ENCODE results near the gene GIGYF1. TPM values are rescaled to one million over a fixed set of nuclear protein-coding genes. Genes with fewer than 3 reads are reported as not detected.

GIGYF1 gene
- polyA plus RNA-seq, 6 donors from 2014 or later: 0.69 to 2.9 (median 1.2) TPM

DNA sequence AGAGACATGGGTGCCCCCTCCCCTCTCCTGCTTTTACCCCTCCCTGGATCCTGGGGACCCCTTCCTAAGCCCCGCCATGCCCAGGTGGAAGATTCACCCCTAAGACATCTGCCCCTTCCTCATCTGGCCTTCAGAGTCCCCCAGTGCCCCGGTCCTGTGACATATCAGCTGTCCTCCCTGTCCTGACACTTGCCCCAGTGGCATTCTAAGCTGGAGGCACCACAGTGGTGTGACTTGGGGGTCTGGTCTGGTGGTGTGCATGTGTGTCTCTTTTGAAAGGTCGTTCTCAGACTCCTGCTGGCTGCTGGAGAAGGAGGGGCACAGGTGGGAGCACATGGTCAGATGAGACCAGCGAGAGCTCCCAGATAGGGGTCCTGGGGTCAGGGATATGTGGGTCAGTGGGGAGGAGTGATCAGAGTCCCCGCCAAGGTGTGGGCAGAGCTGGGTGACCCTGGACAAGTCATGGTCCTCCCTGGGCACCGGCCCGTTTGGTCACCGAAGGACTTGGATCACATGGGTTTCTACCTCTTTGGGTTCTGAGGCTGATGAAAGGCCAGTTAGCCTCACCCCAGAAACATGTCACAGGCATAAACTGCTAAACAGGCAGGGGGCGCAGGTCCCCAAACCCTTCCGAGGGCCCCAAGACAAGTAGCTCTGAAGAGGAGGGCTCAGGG, 52.1 kb downstream of the GIGYF1 start:
- ATAC-seq (ENCODE audit: low read depth in 2 of 2) (no peak), DNase-seq (no peak)
- H3K9me3 Mint-ChIP-seq: no peaks in the 10 kb centered on the region
- H3K4me1 Mint-ChIP-seq: peaks cover 5 to 13% (median 10%) of the 10 kb centered on the region in 3 donors
- peaks cover 0 to 39% (median 25%) of the 10 kb centered on the region in 3 donors for H3K27me3 Mint-ChIP-seq
- H3K27ac Mint-ChIP-seq: peak overlapping the region in 1 of 6 donors; percentile 21
- H3K4me3 Mint-ChIP-seq: no peak overlapping the region
- H3K36me3 Mint-ChIP-seq: no peaks in the 10 kb centered on the region

DNA sequence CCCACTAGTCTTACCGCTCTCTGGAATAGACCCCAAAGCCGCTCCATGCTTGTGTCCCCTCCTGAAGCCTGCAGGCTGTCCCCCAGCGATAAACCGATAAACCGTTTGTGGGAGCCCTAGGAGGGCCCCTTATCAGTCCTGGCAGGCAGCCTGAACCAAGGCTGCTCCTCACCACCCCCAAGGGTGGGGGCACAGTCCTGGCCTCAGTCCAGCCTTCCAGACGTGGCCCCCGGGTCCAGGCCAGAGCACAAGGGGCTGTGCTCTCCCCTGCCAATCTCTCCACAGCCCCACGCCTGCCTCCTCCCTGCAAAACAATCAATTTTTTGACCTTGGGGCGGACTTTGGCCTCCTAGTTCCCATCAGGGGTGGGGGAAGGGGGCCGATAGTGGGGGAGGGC, 52.6 kb downstream of the GIGYF1 start, which contains the start of gene TFR2:
TSS of gene TFR2 (minus strand) at position 90 of the 397 bp plus-strand sequence. CDS start at position 47, 43 bp downstream.
- Mint-ChIP-seq H3K9me3 (no peaks in the 10 kb centered on the region), H3K27me3 (peaks cover 0 to 34% (median 23%) of the 10 kb centered on the region in 3 donors), H3K36me3 (no peaks in the 10 kb centered on the region), H3K4me1 (peaks cover 5 to 13% (median 10%) of the 10 kb centered on the region in 3 donors), H3K4me3 (no peak within 1 kb of the TSS), H3K27ac (peak within 1 kb of the TSS in 1 of 6 donors; percentile 21)
- DNase-seq (no peak), ATAC-seq (ENCODE audit: low read depth in 2 of 2) (no peak)

DNA sequence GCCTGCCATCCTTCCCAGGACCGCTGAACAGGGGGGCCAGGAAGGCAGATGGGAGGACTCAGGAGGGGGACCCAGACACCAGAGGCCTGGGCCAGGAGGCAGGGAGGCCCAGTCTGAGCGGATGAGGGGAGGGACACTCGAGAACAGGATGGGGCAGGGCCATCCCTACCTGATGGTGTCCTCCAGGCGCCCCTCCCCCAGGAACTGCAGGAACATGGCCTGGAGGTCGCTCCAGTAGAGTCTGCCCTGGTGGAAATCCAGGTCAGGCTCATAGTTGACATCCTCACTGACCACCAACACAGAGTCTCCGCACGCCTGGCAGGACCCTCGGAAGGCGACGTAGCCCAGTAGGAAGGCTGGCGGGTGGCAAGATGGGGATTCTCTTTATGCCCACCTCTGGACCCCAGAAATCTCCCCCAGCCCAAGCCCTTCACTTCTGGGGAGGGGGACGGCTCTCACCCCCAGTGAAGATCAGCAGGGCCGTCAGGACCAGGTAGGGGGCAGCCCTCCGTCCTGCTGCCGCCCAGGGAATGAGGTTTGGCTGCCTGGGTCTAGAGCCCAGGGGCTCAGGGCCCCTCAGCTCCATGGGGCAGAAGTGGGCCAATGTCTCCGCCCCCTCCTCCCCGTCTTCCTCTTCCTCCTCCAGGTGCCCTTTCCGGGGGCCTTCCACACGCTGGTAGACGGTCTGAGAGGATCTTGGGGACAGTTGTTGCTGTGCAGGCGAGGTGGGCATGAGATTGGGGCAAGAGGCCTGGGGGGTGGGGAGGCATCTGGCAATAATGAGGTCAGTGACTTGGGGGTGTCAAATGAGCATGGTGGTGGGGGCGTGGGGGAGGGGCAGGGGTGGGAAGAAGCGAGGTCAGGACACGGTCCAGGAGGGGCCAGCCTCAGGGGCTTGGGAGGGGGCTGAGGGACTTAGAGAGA, 53.3 kb downstream of the GIGYF1 start:
- H3K27ac Mint-ChIP-seq: no peak overlapping the region
- no peak for ATAC-seq (ENCODE audit: low read depth in 2 of 2)
- no peaks in the 10 kb centered on the region for H3K36me3 Mint-ChIP-seq
- H3K9me3 Mint-ChIP-seq: no peaks in the 10 kb centered on the region
- no peak overlapping the region for H3K4me3 Mint-ChIP-seq
- peaks cover 0 to 27% (median 17%) of the 10 kb centered on the region in 3 donors for H3K27me3 Mint-ChIP-seq
- DNase-seq: no peak
- peaks cover 5 to 13% (median 10%) of the 10 kb centered on the region in 3 donors for H3K4me1 Mint-ChIP-seq

DNA sequence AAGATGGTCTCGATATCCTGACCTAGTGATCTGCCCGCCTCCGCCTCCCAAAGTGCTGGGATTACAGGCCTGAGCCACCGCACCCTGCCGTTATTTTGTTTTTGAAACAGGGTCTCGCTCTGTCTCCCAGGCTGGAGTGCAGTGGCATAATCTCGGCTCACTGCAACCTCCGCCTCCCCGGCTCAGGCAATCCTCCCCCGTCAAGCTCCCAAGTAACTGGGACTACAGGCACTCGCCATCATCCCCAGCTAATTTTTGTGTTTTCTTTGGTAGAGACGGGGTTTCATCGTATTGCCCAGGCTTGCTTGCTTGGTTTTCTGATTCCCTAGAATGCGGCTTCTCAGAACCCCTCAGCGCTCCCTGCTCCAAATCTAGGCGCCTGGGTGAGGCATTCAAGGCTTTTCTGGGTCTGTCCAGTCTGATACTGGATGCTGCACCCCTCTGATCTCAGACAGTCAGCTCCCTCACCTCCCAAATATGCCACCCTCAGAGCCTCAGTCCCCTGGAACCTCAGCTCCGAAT, 54.0 kb downstream of the GIGYF1 start:
- DNase-seq (no peak), ATAC-seq (ENCODE audit: low read depth in 2 of 2) (no peak)
- H3K4me1 Mint-ChIP-seq: peaks cover 5 to 13% (median 10%) of the 10 kb centered on the region in 3 donors
- H3K4me3 Mint-ChIP-seq: no peak overlapping the region
- H3K27ac Mint-ChIP-seq: no peak overlapping the region
- no peaks in the 10 kb centered on the region for H3K36me3 Mint-ChIP-seq
- H3K27me3 Mint-ChIP-seq: peaks cover 0 to 20% (median 9%) of the 10 kb centered on the region in 3 donors
- H3K9me3 Mint-ChIP-seq: no peaks in the 10 kb centered on the region

DNA sequence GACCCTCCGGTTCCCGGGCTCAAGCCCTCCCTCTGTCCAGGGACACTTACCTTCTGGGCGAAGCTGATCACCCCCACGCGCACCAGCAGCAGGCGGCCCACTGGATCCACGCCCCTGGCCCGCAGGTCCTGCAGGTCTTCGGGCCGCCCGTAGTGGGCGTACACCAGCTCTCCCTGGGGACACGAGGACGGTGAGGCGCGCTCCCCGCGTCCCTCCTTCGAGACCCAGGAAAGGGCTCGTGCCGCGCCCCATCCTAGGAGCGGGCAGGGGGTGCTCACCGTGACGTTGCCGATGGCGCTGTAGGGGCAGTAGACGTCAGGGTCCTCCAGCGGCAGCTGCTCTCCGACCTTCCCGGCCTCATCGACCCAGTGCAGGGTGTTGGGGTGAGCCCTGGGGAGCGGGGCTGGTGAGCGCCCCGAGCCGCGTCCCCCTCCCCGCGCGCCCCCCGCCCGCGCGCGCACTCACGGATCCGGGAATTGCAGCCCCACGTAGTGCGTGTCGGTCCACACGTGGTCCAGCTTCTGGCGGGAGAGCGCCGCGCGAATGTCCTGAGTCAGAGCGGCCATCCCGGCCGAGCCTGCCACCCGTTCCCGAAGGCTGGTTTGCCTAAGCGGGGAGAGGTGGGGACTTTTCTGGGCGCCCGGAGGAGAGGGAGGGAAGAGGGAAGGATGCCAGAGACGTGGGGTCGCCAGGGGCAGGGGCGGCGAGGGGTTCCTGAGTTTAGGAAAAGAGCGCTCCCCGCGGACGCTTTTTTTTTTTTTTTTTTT, 60.9 kb downstream of the GIGYF1 start:
- H3K4me1 Mint-ChIP-seq: peaks cover 14 to 28% (median 21%) of the 10 kb centered on the region in 3 donors
- no peaks in the 10 kb centered on the region for H3K9me3 Mint-ChIP-seq
- DNase-seq (peak; percentile 42), ATAC-seq (ENCODE audit: low read depth in 2 of 2) (peak; percentile 61 to 66)
- H3K27ac Mint-ChIP-seq: peak overlapping the region in 4 of 6 donors; percentile 26 to 90 (median 86)
- no peaks in the 10 kb centered on the region for H3K36me3 Mint-ChIP-seq
- no peaks in the 10 kb centered on the region for H3K27me3 Mint-ChIP-seq
- peak overlapping the region; percentile 72 to 94 (median 88) for H3K4me3 Mint-ChIP-seq

DNA sequence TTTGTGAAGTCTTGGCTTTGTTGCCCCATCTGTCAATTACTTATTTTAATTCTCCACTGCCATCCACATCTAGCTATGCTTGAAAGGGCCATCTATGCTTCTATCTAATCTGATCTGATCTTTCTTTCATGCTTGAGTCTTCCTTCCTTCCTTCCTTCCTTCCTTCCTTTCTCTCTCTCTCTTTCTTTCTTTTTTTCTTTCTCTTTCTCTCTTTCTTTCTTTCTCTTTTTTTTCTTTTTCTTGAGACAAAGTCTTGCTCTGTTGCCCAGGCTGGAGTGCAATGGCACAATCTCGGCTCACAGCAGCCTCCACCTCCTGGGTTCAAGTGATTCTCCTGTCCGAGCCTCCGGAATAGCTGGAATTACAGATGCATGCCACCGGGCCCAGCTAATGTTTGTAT, 64.0 kb downstream of the GIGYF1 start:
- Mint-ChIP-seq H3K4me1 (peaks cover 21 to 36% (median 33%) of the 10 kb centered on the region in 3 donors), H3K9me3 (no peaks in the 10 kb centered on the region), H3K36me3 (no peaks in the 10 kb centered on the region), H3K4me3 (peak overlapping the region in 1 of 8 donors; percentile 15), H3K27ac (peak overlapping the region in 2 of 6 donors; percentile 10 to 21), H3K27me3 (no peaks in the 10 kb centered on the region)
- ATAC-seq (ENCODE audit: low read depth in 2 of 2): no peak
- no peak for DNase-seq

Other genes with a start within 250 kb of the GIGYF1 start
- gene SPACDR, start 230.0 kb downstream of the GIGYF1 start, polyA plus RNA-seq (ENCODE audit: low read depth in 6 of 6): under 1 TPM in 1 of 6 donors, not detected in 5; 0.45 TPM
- gene TSC22D4, start 215.0 kb downstream of the GIGYF1 start, polyA plus RNA-seq (ENCODE audit: low read depth in 6 of 6): 10 to 100 TPM; 17.5 to 23.6 (median 20.7) TPM
- not detected for gene NYAP1, start 210.3 kb downstream of the GIGYF1 start, polyA plus RNA-seq (ENCODE audit: low read depth in 6 of 6)
- 1 to 10 TPM in 5 of 6 donors, not detected in 1; 3.1 to 5.9 (median 4.1) TPM for gene AGFG2, start 155.0 kb downstream of the GIGYF1 start, polyA plus RNA-seq (ENCODE audit: low read depth in 6 of 6)
- gene SAP25, start 120.3 kb downstream of the GIGYF1 start, polyA plus RNA-seq (ENCODE audit: low read depth in 6 of 6): not detected
- 100 to 1,000 TPM in 4 of 6 donors, 10 to 100 TPM in 2; 81.4 to 172 (median 106) TPM for gene LRCH4, start 108.1 kb downstream of the GIGYF1 start, polyA plus RNA-seq (ENCODE audit: low read depth in 6 of 6)
- 1 to 10 TPM in 2 of 6 donors, under 1 TPM in 3, not detected in 1; 0.13 to 1.7 (median 0.89) TPM for gene FBXO24, start 107.9 kb downstream of the GIGYF1 start, polyA plus RNA-seq (ENCODE audit: low read depth in 6 of 6)
- gene PCOLCE, start 91.9 kb downstream of the GIGYF1 start, polyA plus RNA-seq (ENCODE audit: low read depth in 6 of 6): 1 to 10 TPM in 1 of 6 donors, under 1 TPM in 4, not detected in 1; 0.23 to 1.1 (median 0.86) TPM
- gene MOSPD3, start 81.7 kb downstream of the GIGYF1 start, polyA plus RNA-seq (ENCODE audit: low read depth in 6 of 6): 10 to 100 TPM in 5 of 6 donors, 1 to 10 TPM in 1; 7.7 to 18.2 (median 13.1) TPM
- 1 to 10 TPM in 1 of 6 donors, under 1 TPM in 3, not detected in 2; 0.58 to 1.3 (median 0.65) TPM for gene TFR2, start 52.7 kb downstream of the GIGYF1 start, polyA plus RNA-seq (ENCODE audit: low read depth in 6 of 6)
- gene ACTL6B, start 37.8 kb downstream of the GIGYF1 start, polyA plus RNA-seq (ENCODE audit: low read depth in 6 of 6): not detected
- gene GNB2, start 20.5 kb downstream of the GIGYF1 start, polyA plus RNA-seq (ENCODE audit: low read depth in 6 of 6): 10 to 100 TPM; 46.2 to 65.4 (median 56.2) TPM
- gene POP7, start 11.9 kb upstream of the GIGYF1 start, polyA plus RNA-seq (ENCODE audit: low read depth in 6 of 6): 10 to 100 TPM; 25.3 to 41.0 (median 34.6) TPM
- gene EPO, start 26.2 kb upstream of the GIGYF1 start, polyA plus RNA-seq (ENCODE audit: low read depth in 6 of 6): not detected
- gene ZAN, start 39.3 kb upstream of the GIGYF1 start, polyA plus RNA-seq (ENCODE audit: low read depth in 6 of 6): not detected
- under 1 TPM in 4 of 6 donors, not detected in 2; 0.19 to 0.69 (median 0.47) TPM for gene EPHB4, start 133.3 kb upstream of the GIGYF1 start, polyA plus RNA-seq (ENCODE audit: low read depth in 6 of 6)
- gene SLC12A9, start 158.5 kb upstream of the GIGYF1 start, polyA plus RNA-seq (ENCODE audit: low read depth in 6 of 6): 10 to 100 TPM in 4 of 6 donors, 1 to 10 TPM in 2; 7.8 to 13.1 (median 11.5) TPM
- 1 to 10 TPM; 2.1 to 5.7 (median 3.4) TPM for gene TRIP6, start 173.1 kb upstream of the GIGYF1 start, polyA plus RNA-seq (ENCODE audit: low read depth in 6 of 6)
- 10 to 100 TPM; 17.5 to 79.0 (median 46.0) TPM for gene SRRT, start 180.9 kb upstream of the GIGYF1 start, polyA plus RNA-seq (ENCODE audit: low read depth in 6 of 6)
- 1 to 10 TPM in 3 of 6 donors, under 1 TPM in 2, not detected in 1; 0.34 to 2.5 (median 1.7) TPM for gene UFSP1, start 195.5 kb upstream of the GIGYF1 start, polyA plus RNA-seq (ENCODE audit: low read depth in 6 of 6)
- under 1 TPM in 2 of 6 donors, not detected in 4; 0.55 to 0.92 TPM for gene ACHE, start 201.6 kb upstream of the GIGYF1 start, polyA plus RNA-seq (ENCODE audit: low read depth in 6 of 6)

Data from naive B cell (primary cell).